HEK293T (cell line): ENCODE results near the gene CETN3.

ENCODE experiments used
- CTCF ChIA-PET: fragments of 350-600 bp; formaldehyde crosslinking; extraction: SDS; loops from one replicate; lab custom pipeline; 2021; ENCODE audit warnings: antibody characterized with exemption, inconsistent platforms; lab: Yijun Ruan, JAX
- POLR2A ChIA-PET: fragments of 350-600 bp; formaldehyde crosslinking; extraction: SDS; loops from one replicate; lab custom pipeline; 2020; ENCODE audit warnings: antibody characterized with exemption, inconsistent platforms; lab: Yijun Ruan, JAX
- DNase-seq: peaks from one replicate; pipeline ENCODE4 v3.0.0; 2012; ENCODE audit warnings: mixed read lengths; ENCODE audit errors: extremely low spot score
- ARNT ChIP-seq: fragments of 450-650 bp; IDR thresholded peaks from 2 replicates; pipeline ENCODE4 v1.6.1; 2017; ENCODE audit warnings: mild to moderate bottlenecking
- BHLHE40 ChIP-seq: fragments of 450-650 bp; IDR thresholded peaks from 2 replicates; pipeline ENCODE4 v1.6.1; 2016; ENCODE audit warnings: mild to moderate bottlenecking, moderate library complexity, borderline replicate concordance
- CTBP1 ChIP-seq: fragments of 450-650 bp; IDR thresholded peaks from 2 replicates; pipeline ENCODE4 v1.6.1; 2016; ENCODE audit warnings: borderline replicate concordance
- ELF4 ChIP-seq: fragments of 450-650 bp; IDR thresholded peaks from 2 replicates; pipeline ENCODE4 v1.6.1; 2017; ENCODE audit warnings: antibody characterized with exemption
- FOXA1 ChIP-seq: fragments of 450-650 bp; IDR thresholded peaks from 2 replicates; pipeline ENCODE4 v1.6.1; 2016; ENCODE audit warnings: mild to moderate bottlenecking
- FOXK2 ChIP-seq: fragments of 450-650 bp; IDR thresholded peaks from 2 replicates; pipeline ENCODE4 v1.6.1; 2016; ENCODE audit warnings: mild to moderate bottlenecking
- FOXM1 ChIP-seq: fragments of 450-650 bp; IDR thresholded peaks from 2 replicates; pipeline ENCODE4 v1.6.1; 2017; ENCODE audit warnings: mild to moderate bottlenecking, borderline replicate concordance
- HDGF ChIP-seq: fragments of 450-650 bp; IDR thresholded peaks from 2 replicates; pipeline ENCODE4 v1.6.1; 2017; ENCODE audit warnings: antibody characterized with exemption, borderline replicate concordance
- L3MBTL2 ChIP-seq: fragments of 450-650 bp; conservative IDR thresholded peaks from 2 replicates; pipeline ENCODE4 v1.6.1; 2016; ENCODE audit warnings: mild to moderate bottlenecking
- LEF1 ChIP-seq: fragments of 450-650 bp; IDR thresholded peaks from 2 replicates; pipeline ENCODE4 v1.6.1; 2017; ENCODE audit warnings: mild to moderate bottlenecking, borderline replicate concordance
- NFRKB ChIP-seq: fragments of 450-650 bp; IDR thresholded peaks from 2 replicates; pipeline ENCODE4 v1.6.1; 2016; ENCODE audit warnings: mild to moderate bottlenecking, moderate library complexity
- SP1 ChIP-seq: fragments of 450-650 bp; IDR thresholded peaks from 2 replicates; pipeline ENCODE4 v1.6.1; 2017
- SUZ12 ChIP-seq: fragments of 450-650 bp; IDR thresholded peaks from 2 replicates; pipeline ENCODE4 v1.6.1; 2016; ENCODE audit warnings: mild to moderate bottlenecking
- TARDBP ChIP-seq: fragments of 450-650 bp; IDR thresholded peaks from 2 replicates; pipeline ENCODE4 v1.6.1; 2016
- ZNF384 ChIP-seq: fragments of 450-650 bp; IDR thresholded peaks from 2 replicates; pipeline ENCODE4 v1.6.1; 2016
- TF ChIP-seq, protein P1 (sequence below): fragments of 450-650 bp; IDR thresholded peaks from 2 replicates; pipeline ENCODE4 v1.6.1; 2016

The CETN3 gene

DNA sequence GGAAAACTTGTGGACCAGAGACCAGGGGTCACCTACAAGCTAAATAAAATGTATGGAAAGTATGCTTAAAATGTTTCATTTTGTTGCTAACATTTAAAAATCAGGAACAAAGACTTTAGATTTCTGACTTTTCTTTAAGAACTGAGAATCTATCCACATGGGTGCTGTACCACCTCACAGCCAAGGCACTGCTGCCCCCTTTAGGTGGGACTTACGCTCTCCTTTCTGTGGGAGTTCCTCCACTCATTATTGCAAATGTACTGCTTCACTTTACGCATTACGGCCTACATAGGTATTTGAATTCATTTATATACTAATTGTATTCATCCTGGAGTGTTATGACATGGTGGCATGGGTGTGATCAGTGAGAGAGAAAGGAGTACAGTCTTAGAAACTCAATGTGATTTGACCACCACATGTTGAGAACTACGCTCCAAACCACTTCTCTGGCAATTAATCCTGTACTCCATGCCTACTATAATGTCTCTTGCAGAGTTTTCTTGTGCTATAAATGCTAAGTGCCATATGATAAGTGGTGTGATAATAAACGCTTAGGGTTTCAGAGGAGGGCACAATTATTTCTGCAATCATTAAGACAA, 24.7 kb upstream of the CETN3 start:
- TF ChIP-seq ARNT: no peak
- no peak for TF ChIP-seq ZNF384
- TF ChIP-seq SUZ12: no peak
- TF ChIP-seq TARDBP: no peak
- no peak for TF ChIP-seq ELF4
- TF ChIP-seq FOXM1: no peak
- no peak for TF ChIP-seq CTBP1
- TF ChIP-seq HDGF: no peak
- TF ChIP-seq LEF1: no peak
- ChIA-PET POLR2A (no interaction called here), CTCF (interaction anchor here (0.6 to 1.7 kb wide), 3 partner anchors 13 to 247 kb away, joined by 3 to 4 read pairs (median 3); no protein-coding TSS in a partner anchor)
- DNase-seq: peak; percentile 47

GRCh38 chr5:90424245-90424644, 14.7 kb upstream of the CETN3 start:
- DNase-seq: no peak
- TF ChIP-seq FOXK2 (no peak), CTBP1 (no peak), SUZ12 (no peak), SP1 (no peak)
- ChIA-PET POLR2A (interaction anchor here (4.0 kb wide), 1 partner anchor 14 kb away, joined by 43 read pairs; the partner anchor contains the start of gene CETN3), CTCF (no interaction called here)

GRCh38 chr5:90421136-90421535, 11.6 kb upstream of the CETN3 start:
- TF ChIP-seq ZNF384 (no peak), BHLHE40 (no peak), FOXK2 (no peak), FOXM1 (no peak), CTBP1 (no peak), SUZ12 (no peak)
- peak; percentile 45 for DNase-seq
- ChIA-PET POLR2A (interaction anchor here (0.9 to 4.0 kb wide), 2 partner anchors 11 to 20 kb away, joined by 3 to 43 read pairs; partner anchors contain the start of gene CETN3), CTCF (interaction anchor here (0.7 to 2.4 kb wide), 5 partner anchors 9 to 13 kb away, joined by 3 to 9 read pairs (median 4); partner anchors contain the start of gene CETN3)

GRCh38 chr5:90418214-90418613, 8.7 kb upstream of the CETN3 start:
- ChIA-PET CTCF (no interaction called here), POLR2A (no interaction called here)
- DNase-seq: no peak
- TF ChIP-seq BHLHE40 (no peak), CTBP1 (no peak), HDGF (no peak), FOXM1 (no peak), SP1 (no peak), ARNT (no peak), FOXA1 (no peak), NFRKB (no peak), FOXK2 (no peak), LEF1 (no peak)
- TF ChIP-seq, protein P1, sequence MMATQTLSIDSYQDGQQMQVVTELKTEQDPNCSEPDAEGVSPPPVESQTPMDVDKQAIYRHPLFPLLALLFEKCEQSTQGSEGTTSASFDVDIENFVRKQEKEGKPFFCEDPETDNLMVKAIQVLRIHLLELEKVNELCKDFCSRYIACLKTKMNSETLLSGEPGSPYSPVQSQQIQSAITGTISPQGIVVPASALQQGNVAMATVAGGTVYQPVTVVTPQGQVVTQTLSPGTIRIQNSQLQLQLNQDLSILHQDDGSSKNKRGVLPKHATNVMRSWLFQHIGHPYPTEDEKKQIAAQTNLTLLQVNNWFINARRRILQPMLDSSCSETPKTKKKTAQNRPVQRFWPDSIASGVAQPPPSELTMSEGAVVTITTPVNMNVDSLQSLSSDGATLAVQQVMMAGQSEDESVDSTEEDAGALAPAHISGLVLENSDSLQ: no peak

- no peak for DNase-seq
- ChIA-PET POLR2A (interaction anchor here (0.6 to 2.8 kb wide), 56 partner anchors 9 to 1649 kb away, joined by 3 to 43 read pairs (median 4); partner anchors contain the start of genes LYSMD3, MBLAC2 and POLR3G), CTCF (interaction anchor here (1.5 to 1.6 kb wide), 2 partner anchors 11 to 373 kb away, joined by 4 to 9 read pairs; no protein-coding TSS in a partner anchor)
- TF ChIP-seq SUZ12 (no peak), L3MBTL2 (peak; percentile 5; the same call in 1 of the 2 replicates)
These were observed 714 bp upstream of the CETN3 start for GRCh38 chr5:90410178-90410762.

GRCh38 chr5:90408571-90409317, 812 bp downstream of the CETN3 start:
- peak; percentile 25 for DNase-seq
- ChIA-PET CTCF (interaction anchor here (0.6 to 1.6 kb wide), 3 partner anchors 340 to 452 kb away, joined by 3 to 4 read pairs (median 3); no protein-coding TSS in a partner anchor), POLR2A (interaction anchor here (1.0 to 2.3 kb wide), 5 partner anchors 8 to 1095 kb away, joined by 3 to 37 read pairs (median 3); no protein-coding TSS in a partner anchor)
- no peak for TF ChIP-seq FOXM1
- no peak for TF ChIP-seq L3MBTL2
- peak; percentile 51; the same call in 1 of the 2 replicates for TF ChIP-seq ZNF384
- no peak for TF ChIP-seq SUZ12
- no peak for TF ChIP-seq FOXA1
- TF ChIP-seq FOXK2: no peak
- no peak for TF ChIP-seq TARDBP
- peak; percentile 37; the same call in 1 of the 2 replicates for TF ChIP-seq ELF4
- no peak for TF ChIP-seq HDGF
- no peak for TF ChIP-seq NFRKB
- no peak for TF ChIP-seq BHLHE40
- TF ChIP-seq SP1: no peak
- TF ChIP-seq CTBP1: no peak

DNA sequence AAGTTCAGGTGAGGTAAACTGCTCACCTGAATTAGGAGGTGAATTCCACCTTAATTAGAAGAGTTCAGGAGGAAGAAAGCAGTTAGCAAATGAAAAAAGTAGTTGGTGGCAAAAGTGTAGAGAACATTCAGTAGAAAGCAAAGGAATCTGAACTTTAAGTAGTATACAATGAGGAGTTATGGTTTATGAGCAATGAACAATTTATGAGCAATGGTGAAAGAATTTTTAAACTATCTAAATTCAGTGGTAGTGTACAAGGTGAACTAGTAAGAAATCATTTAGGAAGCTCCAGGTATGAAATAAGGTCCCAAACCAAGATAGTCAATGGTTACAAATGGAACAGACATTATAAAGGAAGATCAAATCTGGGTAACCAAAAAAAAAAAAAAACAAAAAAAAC, 3.1 kb downstream of the CETN3 start:
- ChIA-PET CTCF (interaction anchor here (0.6 kb wide), 1 partner anchor 1030 kb away, joined by 6 read pairs; no protein-coding TSS in a partner anchor), POLR2A (no interaction called here)
- no peak for DNase-seq
- TF ChIP-seq FOXM1 (no peak), FOXK2 (no peak), CTBP1 (no peak), NFRKB (no peak), HDGF (no peak), SUZ12 (no peak), SP1 (no peak), ELF4 (no peak), BHLHE40 (no peak), ZNF384 (no peak)
